Fibroblast of lung (primary cell): Measurements from ENCODE around the gene RBMS1. TPM values are rescaled to one million over a fixed set of nuclear protein-coding genes. Genes with fewer than 3 reads are reported as not detected.

ENCODE experiments used
- DNase-seq, 2 donors: peaks; one replicate each; pipeline versions ENCODE4 v3.0.0 to v3.0.0-alpha.2; 2010; ENCODE audit warnings: low read depth in 2 of 2
- H2AFZ ChIP-seq: 2 replicates; pipeline ENCODE4 v1.5.1; 2012; ENCODE audit warnings: low read length, control low read depth, inconsistent platforms
- H3K27ac ChIP-seq: 2 replicates; pipeline ENCODE4 v1.5.1; 2011; ENCODE audit warnings: low read length, control low read depth; ENCODE audit not compliant: insufficient read depth
- H3K27me3 ChIP-seq: 2 replicates; pipeline ENCODE4 v1.5.1; 2011; ENCODE audit warnings: mild to moderate bottlenecking, low read length; ENCODE audit not compliant: control insufficient read depth, insufficient read depth
- H3K36me3 ChIP-seq: 2 replicates; pipeline ENCODE4 v1.5.1; 2011; ENCODE audit warnings: low read length; ENCODE audit not compliant: control insufficient read depth, insufficient read depth
- H3K4me1 ChIP-seq: 2 replicates; pipeline ENCODE4 v1.5.1; 2011; ENCODE audit warnings: low read length; ENCODE audit not compliant: control insufficient read depth, insufficient read depth; ENCODE audit errors: extremely low read depth
- H3K4me2 ChIP-seq: 2 replicates; pipeline ENCODE4 v1.5.1; 2011; ENCODE audit warnings: low read length, control low read depth; ENCODE audit not compliant: insufficient read depth; ENCODE audit errors: extremely low read depth
- H3K4me3 ChIP-seq, 4 experiments: fragments of 200-600 bp in 1 of 4; sonication (generic) in 1 of 4; replicated peaks in 1 of 4; 2 replicates each; pipeline ENCODE4 v1.5.1; 2011 to 2016; ENCODE audit warnings: low read length in 4 of 4, low read depth in 3 of 4, mild to moderate bottlenecking in 3 of 4, control low read depth in 2 of 4, inconsistent platforms in 1 of 4, mixed read lengths in 1 of 4; ENCODE audit not compliant: insufficient read depth in 1 of 4; ENCODE audit errors: control extremely low read depth in 1 of 4
- H3K79me2 ChIP-seq: 2 replicates; pipeline ENCODE4 v1.5.1; 2012; ENCODE audit warnings: mild to moderate bottlenecking, low read length, inconsistent platforms; ENCODE audit not compliant: control insufficient read depth, insufficient read depth
- H3K9ac ChIP-seq: 2 replicates; pipeline ENCODE4 v1.5.1; 2011; ENCODE audit warnings: mild to moderate bottlenecking, low read length, control low read depth; ENCODE audit not compliant: insufficient read depth
- H3K9me3 ChIP-seq: 2 replicates; pipeline ENCODE4 v1.5.1; 2012; ENCODE audit warnings: low read depth, low read length; ENCODE audit not compliant: control insufficient read depth, insufficient read depth
- H4K20me1 ChIP-seq: 2 replicates; pipeline ENCODE4 v1.5.1; 2011; ENCODE audit warnings: low read length; ENCODE audit not compliant: control insufficient read depth, insufficient read depth; ENCODE audit errors: extremely low read depth
- CTCF ChIP-seq, 2 donors: IDR thresholded peaks in 1 of 2; conservative IDR thresholded peaks in 1 of 2; 1 replicate in 1 of 2; 2 replicates in 1 of 2; pipeline ENCODE4 v1.5.1; 2011 to 2012; ENCODE audit warnings: low read length in 2 of 2, control low read depth in 1 of 2, inconsistent platforms in 1 of 2, low read depth in 1 of 2, mild to moderate bottlenecking in 1 of 2
- EZH2 ChIP-seq: IDR thresholded peaks from 2 replicates; pipeline ENCODE4 v1.5.1; 2012; ENCODE audit warnings: low read length, control low read depth, mild to moderate bottlenecking; ENCODE audit errors: missing control alignments
- polyA plus RNA-seq, 2 donors: library from polyadenylated mRNA; depleted of rRNA in 1 of 2; stranded (reverse) in 1 of 2; unstranded in 1 of 2; fragments of >200 nt; gene quantifications; 2 replicates each; pipeline ENCODE4 v1.2.1, GENCODE V29; 2011 to 2012; ENCODE audit warnings: missing spikeins in 1 of 2
- total RNA-seq: library from RNA; depleted of rRNA; stranded (reverse); fragments of >200 nt; gene quantifications from 2 replicates; pipeline ENCODE4 v1.2.1, GENCODE V29; 2014

The RBMS1 gene
- total and polyA plus RNA-seq, 2 donors (not counting 1 experiment from before 2014, with no cell fraction given) = 77.3 to 146 TPM

- Histone ChIP-seq H3K36me3 (no peaks in the 10 kb centered on the region), H3K4me2 (peak overlapping the region; percentile 17), H3K4me1 (peaks cover 26% of the 10 kb centered on the region), H3K9me3 (no peaks in the 10 kb centered on the region), H3K9ac (no peak overlapping the region), H3K4me3 (no peak overlapping the region), H3K27me3 (no peaks in the 10 kb centered on the region), H4K20me1 (no peaks in the 10 kb centered on the region), H2AFZ (no peak overlapping the region), H3K27ac (peak overlapping the region; percentile 87), H3K79me2 (peaks cover 95% of the 10 kb centered on the region)
- DNase-seq = peak; percentile 68 to 72
- no peak for TF ChIP-seq EZH2
- no peak for TF ChIP-seq CTCF (conservative IDR thresholded peaks at IDR 0.05 in 1 of 2, IDR thresholded peaks at IDR 0.05 in 1 of 2; ENCODE audit: low read depth in 1 of 2, low read length in 2 of 2)
Observed at GRCh38 chr2:160381425-160381951, 112.1 kb downstream of the RBMS1 start.

- no peak overlapping the region for H2AFZ ChIP-seq
- H3K27ac ChIP-seq = peak overlapping the region; percentile 87
- no peak for DNase-seq
- peaks cover 90% of the 10 kb centered on the region for H3K79me2 ChIP-seq
- H3K27me3 ChIP-seq = no peaks in the 10 kb centered on the region
- TF ChIP-seq CTCF (conservative IDR thresholded peaks at IDR 0.05 in 1 of 2, IDR thresholded peaks at IDR 0.05 in 1 of 2; ENCODE audit: low read depth in 1 of 2, low read length in 2 of 2) = no peak
- no peak for TF ChIP-seq EZH2
- no peak overlapping the region for H3K4me3 ChIP-seq
- peak overlapping the region; percentile 71 for H3K4me2 ChIP-seq
- no peaks in the 10 kb centered on the region for H3K9me3 ChIP-seq
- H3K9ac ChIP-seq = no peak overlapping the region
- H3K4me1 ChIP-seq = peaks cover 26% of the 10 kb centered on the region
- H3K36me3 ChIP-seq = no peaks in the 10 kb centered on the region
- H4K20me1 ChIP-seq = no peaks in the 10 kb centered on the region
Observed at GRCh38 chr2:160380611-160381010, 113.0 kb downstream of the RBMS1 start.

GRCh38 chr2:160380000-160380570 is 113.5 kb downstream of the RBMS1 start:
- Histone ChIP-seq H3K4me3 (peak overlapping the region in 2 of 4 experiments; percentile 0 to 4), H3K27me3 (no peaks in the 10 kb centered on the region), H3K79me2 (peaks cover 90% of the 10 kb centered on the region), H3K4me1 (peaks cover 30% of the 10 kb centered on the region), H4K20me1 (no peaks in the 10 kb centered on the region), H3K9me3 (no peaks in the 10 kb centered on the region), H3K36me3 (no peaks in the 10 kb centered on the region), H2AFZ (no peak overlapping the region), H3K4me2 (peak overlapping the region; percentile 71), H3K27ac (peak overlapping the region; percentile 87), H3K9ac (peak overlapping the region; percentile 24)
- no peak for DNase-seq
- TF ChIP-seq CTCF (conservative IDR thresholded peaks at IDR 0.05 in 1 of 2, IDR thresholded peaks at IDR 0.05 in 1 of 2; ENCODE audit: low read depth in 1 of 2, low read length in 2 of 2) (no peak), EZH2 (no peak)
